ENCODE measurements around the gene BCAP31. TPM values are rescaled to one million over a fixed set of nuclear protein-coding genes. Genes with fewer than 3 reads are reported as not detected.

The BCAP31 gene
- total and polyA plus RNA-seq, 2 of the 13 experiments (the other 11 are each of a cell fraction or from before 2014, with no cell fraction given) = 139 to 178 TPM

DNA sequence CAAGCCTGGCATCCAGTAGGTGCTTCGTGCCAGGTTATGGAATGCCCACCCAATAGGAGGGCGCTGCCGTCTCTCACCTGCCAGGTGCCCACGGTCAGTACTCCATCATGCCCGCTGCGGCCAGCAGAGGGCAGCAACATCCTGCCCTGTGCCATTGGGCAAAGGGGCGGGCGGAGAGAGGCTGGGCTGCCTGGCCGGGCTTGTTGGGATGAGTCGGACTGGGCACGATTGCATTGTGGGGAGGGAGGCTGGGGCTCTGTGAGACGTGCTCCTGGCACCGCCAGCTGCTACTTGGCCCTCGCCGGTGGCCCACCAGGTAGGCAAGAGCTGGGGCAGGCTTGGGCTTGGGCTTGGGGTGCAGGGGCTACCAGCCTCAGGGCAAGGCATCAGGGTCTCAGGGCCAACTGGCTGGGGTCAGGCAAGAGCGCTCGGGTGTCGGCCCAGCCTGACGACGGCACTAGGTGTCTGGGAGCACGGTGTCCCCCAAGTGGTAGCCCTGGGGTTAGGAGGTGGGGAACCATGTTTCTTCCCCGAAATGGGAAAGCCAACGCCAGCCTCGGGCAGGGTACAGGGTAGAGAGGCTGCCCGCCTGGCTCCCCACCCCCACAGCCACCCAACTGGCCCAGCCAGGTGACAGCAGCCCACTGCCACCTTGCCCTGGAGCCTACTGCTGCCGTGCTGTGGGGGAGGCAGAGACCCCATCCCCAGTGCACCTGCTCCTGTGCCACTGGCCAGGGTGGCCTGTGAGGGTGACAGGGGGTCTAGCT is 40.0 kb upstream of the BCAP31 start, which contains the start of gene PLXNB3 (continued):
- no peak for TF ChIP-seq ASH2L (IDR thresholded peaks at IDR 0.05; ENCODE audit: insufficient read length, low read depth, low read length)
- no peak for TF ChIP-seq HOXA3 (CRISPR knock-in tag; IDR thresholded peaks at IDR 0.05)
- TF ChIP-seq, protein P1, sequence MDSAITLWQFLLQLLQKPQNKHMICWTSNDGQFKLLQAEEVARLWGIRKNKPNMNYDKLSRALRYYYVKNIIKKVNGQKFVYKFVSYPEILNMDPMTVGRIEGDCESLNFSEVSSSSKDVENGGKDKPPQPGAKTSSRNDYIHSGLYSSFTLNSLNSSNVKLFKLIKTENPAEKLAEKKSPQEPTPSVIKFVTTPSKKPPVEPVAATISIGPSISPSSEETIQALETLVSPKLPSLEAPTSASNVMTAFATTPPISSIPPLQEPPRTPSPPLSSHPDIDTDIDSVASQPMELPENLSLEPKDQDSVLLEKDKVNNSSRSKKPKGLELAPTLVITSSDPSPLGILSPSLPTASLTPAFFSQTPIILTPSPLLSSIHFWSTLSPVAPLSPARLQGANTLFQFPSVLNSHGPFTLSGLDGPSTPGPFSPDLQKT (CRISPR knock-in tag; IDR thresholded peaks at IDR 0.05; ENCODE audit: borderline replicate concordance) = no peak
- TF ChIP-seq MYNN (CRISPR knock-in tag; IDR thresholded peaks at IDR 0.05; ENCODE audit: low read depth) = no peak
- TF ChIP-seq ZSCAN29 (CRISPR knock-in tag; conservative IDR thresholded peaks at IDR 0.05) = no peak
- no peak for TF ChIP-seq JDP2 (CRISPR knock-in tag; IDR thresholded peaks at IDR 0.05; ENCODE audit: borderline replicate concordance)
- no peak for TF ChIP-seq TAF15 (IDR thresholded peaks at IDR 0.05; ENCODE audit: low read depth, low read length, poor library complexity, severe bottlenecking)
- TF ChIP-seq ZNF17 (CRISPR knock-in tag; IDR thresholded peaks at IDR 0.05) = no peak
- no peak for TF ChIP-seq EZH2 (conservative IDR thresholded peaks at IDR 0.05; ENCODE audit: low read depth, low read length)
- no peak for TF ChIP-seq ZNF703 (CRISPR knock-in tag; IDR thresholded peaks at IDR 0.05; ENCODE audit: borderline replicate concordance)
- 0 out of 2 replicates have a peak, but pooled peaks have one; percentile 0 for TF ChIP-seq SALL1 (CRISPR knock-in tag; IDR thresholded peaks at IDR 0.05)
- TF ChIP-seq ZNF503 (CRISPR knock-in tag; IDR thresholded peaks at IDR 0.05) = no peak
- no peak for TF ChIP-seq PRMT3 (CRISPR knock-in tag; IDR thresholded peaks at IDR 0.05; ENCODE audit: borderline replicate concordance, low read depth)
- no peak for TF ChIP-seq PREB (CRISPR knock-in tag; IDR thresholded peaks at IDR 0.05)
- no peak for TF ChIP-seq ZSCAN9 (CRISPR knock-in tag; IDR thresholded peaks at IDR 0.05; ENCODE audit: borderline replicate concordance)
- TF ChIP-seq SP1 (IDR thresholded peaks at IDR 0.05) = no peak
- TF ChIP-seq SP1 (CRISPR knock-in tag; IDR thresholded peaks at IDR 0.05) = peak; percentile 62
- TF ChIP-seq, protein P2, sequence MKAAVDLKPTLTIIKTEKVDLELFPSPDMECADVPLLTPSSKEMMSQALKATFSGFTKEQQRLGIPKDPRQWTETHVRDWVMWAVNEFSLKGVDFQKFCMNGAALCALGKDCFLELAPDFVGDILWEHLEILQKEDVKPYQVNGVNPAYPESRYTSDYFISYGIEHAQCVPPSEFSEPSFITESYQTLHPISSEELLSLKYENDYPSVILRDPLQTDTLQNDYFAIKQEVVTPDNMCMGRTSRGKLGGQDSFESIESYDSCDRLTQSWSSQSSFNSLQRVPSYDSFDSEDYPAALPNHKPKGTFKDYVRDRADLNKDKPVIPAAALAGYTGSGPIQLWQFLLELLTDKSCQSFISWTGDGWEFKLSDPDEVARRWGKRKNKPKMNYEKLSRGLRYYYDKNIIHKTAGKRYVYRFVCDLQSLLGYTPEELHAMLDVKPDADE (CRISPR knock-in tag; IDR thresholded peaks at IDR 0.05) = no peak
- TF ChIP-seq TRIM24 (CRISPR knock-in tag; IDR thresholded peaks at IDR 0.05) = no peak
- 0 out of 2 replicates have a peak, but pooled peaks have one; percentile 33 for TF ChIP-seq GATAD1 (CRISPR knock-in tag; IDR thresholded peaks at IDR 0.05)
- TF ChIP-seq, protein P3, sequence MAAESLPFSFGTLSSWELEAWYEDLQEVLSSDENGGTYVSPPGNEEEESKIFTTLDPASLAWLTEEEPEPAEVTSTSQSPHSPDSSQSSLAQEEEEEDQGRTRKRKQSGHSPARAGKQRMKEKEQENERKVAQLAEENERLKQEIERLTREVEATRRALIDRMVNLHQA (CRISPR knock-in tag; IDR thresholded peaks at IDR 0.05) = no peak
- no peak for TF ChIP-seq KDM3A (CRISPR knock-in tag; IDR thresholded peaks at IDR 0.05; ENCODE audit: low read depth)
- no peak for TF ChIP-seq EEA1 (CRISPR knock-in tag; IDR thresholded peaks at IDR 0.05; ENCODE audit: borderline replicate concordance)
- TF ChIP-seq TAF1 (CRISPR knock-in tag; IDR thresholded peaks at IDR 0.05) = no peak
- TF ChIP-seq E2F5 (CRISPR knock-in tag; conservative IDR thresholded peaks at IDR 0.05) = no peak

Data from HepG2 (cell line).